T-helper 1 cell (primary cell): ENCODE data around the gene CROT.

Source experiments
- DNase-seq, 5 donors: peaks; one replicate each; pipeline ENCODE4 v3.0.0-alpha.2; 2012 to 2020
- total RNA-seq, 4 donors: gene quantifications; one replicate each; lab custom pipeline; 2026; lab: John Stamatoyannopoulos, UW

The CROT gene
- total RNA-seq: 18.2 to 20.2 (median 18.6) reads per million in 4 donors

GRCh38 chr7:87345166-87345927 lies at the start of gene CROT:
TSS of gene CROT (plus strand) at chr7:87345664. CDS start at chr7:87349069, 3,405 bp downstream.
- DNase-seq: peak; percentile 88 to 94 (median 91)

GRCh38 chr7:87300756-87301155 lies 44.7 kb upstream of the CROT start:
- DNase-seq: no peak

- no peak for DNase-seq
Observed at GRCh38 chr7:87310790-87311419, 34.6 kb upstream of the CROT start.

GRCh38 chr7:87312215-87312865 lies 33.1 kb upstream of the CROT start:
- DNase-seq: peak in 4 of 5 donors; percentile 38 to 55 (median 50)

GRCh38 chr7:87316097-87316700 lies 29.3 kb upstream of the CROT start:
- DNase-seq: no peak

- DNase-seq: no peak
Observed at GRCh38 chr7:87316846-87317552, 28.5 kb upstream of the CROT start.

GRCh38 chr7:87317691-87318245 lies 27.7 kb upstream of the CROT start:
- no peak for DNase-seq

GRCh38 chr7:87318741-87319140 lies 26.7 kb upstream of the CROT start:
- no peak for DNase-seq

GRCh38 chr7:87319154-87319581 lies 26.3 kb upstream of the CROT start:
- DNase-seq: peak in 2 of 5 donors; percentile 2 to 18

- no peak for DNase-seq
Observed at GRCh38 chr7:87322912-87323311, 22.6 kb upstream of the CROT start.

GRCh38 chr7:87325576-87326370 lies 19.7 kb upstream of the CROT start:
- DNase-seq: no peak

- no peak for DNase-seq
Observed at GRCh38 chr7:87328281-87328680, 17.2 kb upstream of the CROT start.

- DNase-seq: no peak
Observed at GRCh38 chr7:87330316-87330715, 15.1 kb upstream of the CROT start.

GRCh38 chr7:87330942-87331341 lies 14.5 kb upstream of the CROT start:
- no peak for DNase-seq

GRCh38 chr7:87331687-87332252 lies 13.7 kb upstream of the CROT start:
- no peak for DNase-seq

GRCh38 chr7:87332321-87332720 lies 13.1 kb upstream of the CROT start:
- DNase-seq: no peak

- DNase-seq: no peak
Observed at GRCh38 chr7:87336136-87336535, 9.3 kb upstream of the CROT start.

- no peak for DNase-seq
Observed at GRCh38 chr7:87337331-87337730, 8.1 kb upstream of the CROT start.

- DNase-seq: no peak
Observed at GRCh38 chr7:87339373-87339897, 6.0 kb upstream of the CROT start.

GRCh38 chr7:87341441-87341840 lies 4.0 kb upstream of the CROT start:
- DNase-seq: peak in 1 of 5 donors; percentile 14

GRCh38 chr7:87342231-87342630 lies 3.2 kb upstream of the CROT start:
- no peak for DNase-seq
